ENCODE data around the gene MAP1A.

DNA sequence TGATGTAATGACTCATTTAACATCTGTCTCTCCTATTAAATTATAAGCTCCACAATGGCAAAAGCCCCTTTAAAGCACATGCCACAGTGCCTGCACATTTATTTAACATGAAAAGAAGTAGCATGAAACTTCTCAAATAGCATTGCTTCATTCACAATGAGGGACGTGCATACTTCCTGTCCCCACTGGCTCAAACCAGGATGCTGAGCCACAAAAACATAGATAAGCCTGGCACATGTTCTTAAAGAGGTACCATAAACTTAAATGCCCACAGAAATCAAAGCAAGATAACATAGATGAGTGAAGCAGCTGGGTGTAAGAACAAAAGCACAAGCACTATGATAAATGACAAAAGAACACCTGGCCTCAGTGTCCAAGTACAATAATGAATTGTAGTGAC, 28.2 kb upstream of the MAP1A start:
- TF ChIP-seq POLR2A (IDR thresholded peaks at IDR 0.05; ENCODE audit: low read length) (no peak), GATA1 (IDR thresholded peaks at IDR 0.05; ENCODE audit: low read depth, low read length) (no peak)

Measured in erythroblast (primary cell).